COR-L47 (cell line): ENCODE data around the gene MPO.

Experiments
- DNase-seq: peaks from one replicate; lab custom pipeline; 2025; lab: John Stamatoyannopoulos, UW

The MPO gene

DNA sequence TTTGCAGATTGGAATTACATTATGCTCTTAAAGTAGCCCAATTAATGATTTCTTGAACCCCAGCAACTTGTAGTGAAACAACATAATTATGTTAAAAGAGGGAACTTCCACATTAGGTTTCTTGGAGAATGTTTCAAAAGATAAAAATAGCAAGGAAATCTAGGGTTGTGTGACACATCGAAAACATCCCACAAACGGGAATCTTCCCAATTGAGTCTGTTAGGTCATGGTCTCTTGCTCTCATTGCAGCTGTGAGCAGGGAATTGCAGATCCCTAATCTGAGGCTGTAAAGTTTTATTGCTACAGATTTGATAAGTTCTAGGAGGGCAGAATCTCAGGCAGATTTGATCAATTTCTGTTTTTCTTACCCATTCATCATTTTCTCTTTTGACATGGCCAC lies 49.1 kb downstream of the MPO start:
- no peak for DNase-seq

DNA sequence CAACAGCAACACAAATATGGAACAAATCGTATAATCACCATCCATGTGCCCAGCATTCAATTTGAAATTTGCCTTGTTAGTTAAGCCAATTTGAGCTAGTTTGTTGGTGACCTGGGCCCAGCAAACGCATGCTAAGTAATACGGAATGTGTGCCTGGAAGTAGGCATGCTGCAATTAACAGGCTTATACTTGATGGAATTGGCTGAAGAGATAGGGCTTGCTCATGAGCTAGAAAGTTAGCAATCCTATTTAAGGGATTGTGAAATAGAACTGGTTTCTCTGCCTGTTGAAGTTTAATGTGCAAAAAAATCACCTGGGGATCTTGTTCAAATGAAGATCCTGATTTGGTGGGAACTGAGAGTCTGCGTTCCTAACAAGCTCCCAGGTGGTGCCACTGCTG lies 50.9 kb downstream of the MPO start:
- no peak for DNase-seq

- no peak for DNase-seq
Measured at GRCh38 chr17:58229384-58229783, 51.4 kb downstream of the MPO start.

DNA sequence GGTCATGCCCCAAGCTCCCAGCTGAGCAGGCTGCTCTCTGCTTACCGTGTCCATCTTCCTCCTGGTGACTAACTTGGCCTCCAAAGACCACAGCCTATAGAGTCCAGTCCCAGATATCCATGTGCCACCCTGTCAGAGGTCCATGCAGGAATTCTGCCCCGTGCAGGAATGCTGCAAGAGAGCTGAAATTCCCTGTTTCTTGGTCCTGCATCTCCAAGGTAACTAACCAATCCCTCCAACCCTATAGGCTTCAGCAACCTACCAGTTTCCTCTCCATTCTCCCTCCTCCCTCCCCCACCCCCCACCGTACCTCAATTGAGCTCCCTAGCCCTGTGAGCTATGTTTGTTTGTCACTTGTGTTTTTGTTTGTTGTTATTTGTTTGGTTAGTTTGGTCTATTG lies 52.1 kb downstream of the MPO start:
- DNase-seq = no peak

DNA sequence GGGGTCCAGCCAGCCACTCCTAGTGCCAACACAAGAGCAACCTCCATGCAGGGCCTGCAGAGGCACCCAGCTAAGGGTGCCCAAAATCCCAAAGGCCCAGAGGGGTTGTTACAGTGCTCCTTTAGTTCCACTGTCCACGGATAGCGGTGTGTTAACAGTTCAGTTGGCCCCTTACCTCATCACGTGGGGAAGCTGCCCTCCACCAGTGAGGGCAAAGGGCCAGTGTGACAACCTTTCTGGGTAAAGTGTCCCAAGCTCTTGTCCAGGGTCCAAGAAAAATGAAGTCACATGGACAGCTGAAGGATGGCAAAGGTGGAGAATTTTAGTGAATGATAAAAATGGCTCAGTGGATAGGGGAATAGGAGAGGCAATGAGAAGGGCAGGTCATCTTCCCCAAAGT lies 53.0 kb downstream of the MPO start:
- no peak for DNase-seq

- DNase-seq = no peak
Measured at GRCh38 chr17:58224315-58224714, 56.4 kb downstream of the MPO start.
